Islet precursor cell (in vitro differentiated cells): ENCODE measurements around the gene SIN3A.
"Not testable (repeated sequence)": the region's sequence is repeated elsewhere in the genome, so short reads cannot be mapped to it uniquely, and the experiment has no call there.

ENCODE experiments used
- DNase-seq: peaks from one replicate; pipeline ENCODE4 v3.0.0-alpha.2; 2018

The SIN3A gene

GRCh38 chr15:75449585-75450306 is 1.7 kb downstream of the SIN3A start:
- no peak for DNase-seq

GRCh38 chr15:75448171-75448570 is 3.3 kb downstream of the SIN3A start:
- DNase-seq, result not testable (repeated sequence)

- DNase-seq, result no peak
These were observed 5.3 kb downstream of the SIN3A start for GRCh38 chr15:75446151-75446550.

- not testable (repeated sequence) for DNase-seq
These were observed 6.2 kb downstream of the SIN3A start for GRCh38 chr15:75445324-75445723.

GRCh38 chr15:75443972-75444453 is 7.5 kb downstream of the SIN3A start:
- DNase-seq, result not testable (repeated sequence)

DNA sequence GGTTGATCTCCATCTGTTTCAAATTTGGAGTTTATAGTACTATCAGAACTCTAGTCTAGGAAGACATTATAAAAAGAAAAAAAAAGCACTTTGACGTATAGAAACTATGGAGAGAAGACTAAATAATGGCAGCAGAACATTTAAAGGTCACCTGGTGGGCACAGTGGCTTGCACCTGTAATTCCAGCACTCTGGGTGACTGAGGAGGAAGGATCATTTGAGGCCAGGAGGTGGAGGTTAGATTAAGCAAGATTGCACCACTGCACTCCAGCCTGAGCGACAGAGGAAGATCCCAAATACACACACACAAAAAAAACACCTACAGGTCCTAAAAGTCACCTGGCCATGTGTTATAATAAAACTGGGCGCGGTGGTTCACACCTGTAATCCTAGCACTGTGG is 13.8 kb downstream of the SIN3A start:
- DNase-seq, result no peak

DNA sequence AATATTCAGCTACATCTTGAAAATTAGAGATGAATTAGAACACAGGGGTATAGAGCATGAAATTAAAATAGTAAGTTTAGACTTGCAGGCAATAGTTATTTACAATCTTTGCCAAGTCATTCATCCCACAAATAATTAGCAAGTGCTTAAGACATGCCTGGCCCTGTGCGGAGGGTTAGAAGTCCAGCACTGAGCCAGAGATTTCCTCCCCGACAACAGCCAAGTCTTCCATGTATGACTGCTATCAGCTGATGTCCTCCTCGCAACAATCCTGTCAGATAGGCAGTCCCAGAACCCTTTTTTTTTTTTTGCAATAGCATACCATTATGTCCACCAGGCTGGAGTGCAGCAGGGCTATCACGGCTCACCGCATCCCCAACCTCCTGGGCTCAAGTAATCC is 14.6 kb downstream of the SIN3A start:
- DNase-seq, result no peak

GRCh38 chr15:75431682-75432081 is 19.8 kb downstream of the SIN3A start:
- no peak for DNase-seq

DNA sequence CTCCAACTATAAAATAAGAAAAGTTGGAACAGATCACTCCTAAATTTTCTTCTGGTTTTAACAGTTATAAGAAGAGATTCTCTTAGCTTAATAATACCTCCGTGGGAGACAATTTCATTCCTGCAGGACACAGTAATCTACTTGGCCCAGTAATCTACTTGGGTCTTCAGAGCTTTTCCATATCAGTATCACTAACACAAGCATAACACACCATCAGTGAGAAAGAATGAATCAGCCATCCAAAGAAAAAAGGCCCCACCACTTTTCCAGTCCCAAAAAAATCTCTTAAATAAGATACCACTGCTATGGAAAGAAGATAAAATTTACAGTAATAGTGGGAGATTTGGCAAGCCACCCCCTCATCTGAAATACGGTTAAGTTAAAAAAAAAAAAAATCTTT is 20.2 kb downstream of the SIN3A start:
- no peak for DNase-seq

- no peak for DNase-seq
These were observed 21.2 kb downstream of the SIN3A start for GRCh38 chr15:75430259-75430658.

GRCh38 chr15:75428152-75428551 is 23.3 kb downstream of the SIN3A start:
- DNase-seq, result no peak

- DNase-seq, result no peak
These were observed 25.5 kb downstream of the SIN3A start for GRCh38 chr15:75425966-75426500.

- no peak for DNase-seq
These were observed 28.9 kb downstream of the SIN3A start for GRCh38 chr15:75422554-75422953.

GRCh38 chr15:75420698-75421097 is 30.8 kb downstream of the SIN3A start:
- DNase-seq, result no peak

DNA sequence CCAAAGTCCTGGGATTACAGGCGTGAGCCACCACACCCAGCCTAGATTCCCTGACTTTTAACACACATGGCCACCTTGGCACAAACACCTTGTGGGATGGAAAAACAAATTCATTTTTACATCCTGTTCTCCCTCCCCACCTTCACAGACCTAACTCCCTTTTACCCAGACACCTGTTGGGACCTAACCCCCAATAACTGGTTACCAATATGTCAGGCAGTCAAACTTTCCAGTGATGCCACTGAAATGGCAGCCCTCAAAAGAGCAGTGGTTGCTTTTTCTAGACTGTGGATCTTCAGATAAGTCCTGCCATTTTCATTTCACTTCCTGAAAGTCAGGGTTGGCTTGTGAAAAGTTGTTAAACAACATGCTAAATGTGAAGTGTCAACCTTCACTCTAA is 34.9 kb downstream of the SIN3A start:
- no peak for DNase-seq

- DNase-seq, result no peak
These were observed 41.3 kb downstream of the SIN3A start for GRCh38 chr15:75410196-75410595.

- no peak for DNase-seq
These were observed 44.4 kb downstream of the SIN3A start for GRCh38 chr15:75407083-75407482.

DNA sequence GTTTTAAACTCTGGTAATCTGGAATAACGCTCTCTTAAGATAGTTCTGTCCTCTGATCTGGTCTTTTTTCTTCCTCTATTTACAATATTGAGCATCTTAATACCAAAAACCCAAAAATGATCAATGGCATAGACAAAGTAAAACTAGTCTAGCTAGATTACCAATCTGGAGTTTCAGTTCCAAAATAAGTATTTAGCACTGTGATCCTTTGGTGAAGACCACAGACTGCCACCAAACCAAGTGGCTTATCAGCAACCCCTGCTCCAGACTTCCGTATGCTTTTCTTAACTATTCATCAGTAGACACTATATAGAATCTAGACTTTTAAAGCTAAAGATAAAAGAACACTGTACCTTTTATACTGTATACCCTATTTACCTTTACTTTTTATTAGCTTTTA is 47.6 kb downstream of the SIN3A start:
- DNase-seq, result no peak

DNA sequence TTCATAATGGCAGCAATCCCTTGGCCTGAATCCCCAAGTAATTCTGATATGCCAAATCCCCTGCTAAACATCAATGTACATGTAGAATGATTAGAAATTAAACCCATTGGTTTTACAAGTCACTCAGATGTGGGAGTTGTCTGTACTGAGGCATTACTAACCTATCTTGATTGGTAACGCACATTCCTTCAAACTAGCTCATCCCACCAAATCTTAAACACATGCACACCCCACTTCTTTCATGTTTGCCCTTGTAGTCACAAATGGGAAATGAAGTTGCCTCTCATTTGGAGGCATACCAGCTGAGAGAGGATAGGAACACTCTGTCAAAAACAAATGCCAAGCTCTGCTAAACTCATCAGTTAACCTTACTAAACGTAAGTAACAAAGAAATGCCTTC is 54.0 kb downstream of the SIN3A start:
- no peak for DNase-seq

DNA sequence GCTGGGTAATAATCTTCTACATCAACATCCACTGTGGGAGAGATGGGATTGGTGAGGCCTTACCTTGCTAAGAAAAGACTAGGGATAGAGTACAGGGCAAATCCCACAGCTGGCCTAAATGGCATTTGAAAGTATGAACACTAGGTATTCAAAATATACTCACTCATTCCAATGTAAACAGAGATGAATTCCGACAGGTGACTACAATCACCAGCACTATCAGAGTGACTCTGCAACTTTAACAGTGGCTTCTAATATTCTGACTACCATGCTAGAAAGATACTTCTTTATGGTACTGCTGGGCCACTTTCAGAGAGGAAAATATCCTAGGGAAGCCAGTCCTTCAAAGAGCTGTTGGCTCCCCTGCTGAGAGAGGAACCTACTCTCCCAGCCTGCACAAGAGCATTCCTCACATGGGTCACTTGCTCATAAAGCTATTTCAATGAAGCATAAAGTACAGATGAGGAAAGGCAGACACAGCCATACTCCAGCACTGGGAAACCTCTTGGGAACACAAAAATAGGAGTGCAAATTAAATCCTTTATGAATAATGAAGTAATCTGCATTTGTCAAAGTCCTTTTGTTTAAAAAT is 61.6 kb downstream of the SIN3A start:
- no peak for DNase-seq

- not testable (repeated sequence) for DNase-seq
These were observed 67.5 kb downstream of the SIN3A start for GRCh38 chr15:75383986-75384385.

GRCh38 chr15:75380773-75381172 is 70.7 kb downstream of the SIN3A start:
- DNase-seq, result no peak

DNA sequence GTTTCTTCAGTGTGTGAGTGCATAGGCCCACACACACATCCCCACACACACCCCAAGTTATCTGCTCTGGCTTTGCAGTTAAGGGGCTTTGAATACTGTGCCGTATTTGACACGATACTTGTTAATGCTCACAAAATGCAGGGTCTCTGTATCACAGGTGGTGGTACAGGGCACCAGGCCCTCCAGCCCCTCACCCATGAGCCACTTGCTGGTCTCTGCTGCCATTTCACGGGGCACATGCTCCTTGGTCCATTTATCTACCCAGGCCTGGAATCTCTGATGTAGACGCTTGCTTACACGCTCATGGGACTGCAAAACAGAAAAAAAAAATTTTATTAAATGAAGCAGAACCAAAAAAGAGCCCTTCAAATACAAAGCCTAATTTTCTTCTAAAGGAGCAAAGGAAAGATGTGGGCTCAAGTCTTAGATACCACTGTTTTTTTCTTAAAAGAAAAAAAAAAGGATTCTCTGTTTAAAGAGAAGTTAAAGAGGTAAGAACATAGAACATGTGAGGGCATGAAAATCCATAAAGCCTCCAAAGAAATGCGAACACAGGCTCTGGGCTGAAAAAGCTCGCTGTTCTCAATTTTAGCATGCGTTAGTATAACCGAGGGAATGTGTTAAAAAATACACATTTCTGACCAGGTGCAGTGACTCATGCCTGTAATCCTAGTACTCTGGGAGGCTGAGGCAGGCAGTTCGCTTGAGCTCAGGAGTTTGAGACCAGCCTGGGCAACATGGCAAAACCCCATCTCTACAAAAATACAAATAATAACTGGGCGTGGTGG is 79.4 kb downstream of the SIN3A start:
- no peak for DNase-seq

DNA sequence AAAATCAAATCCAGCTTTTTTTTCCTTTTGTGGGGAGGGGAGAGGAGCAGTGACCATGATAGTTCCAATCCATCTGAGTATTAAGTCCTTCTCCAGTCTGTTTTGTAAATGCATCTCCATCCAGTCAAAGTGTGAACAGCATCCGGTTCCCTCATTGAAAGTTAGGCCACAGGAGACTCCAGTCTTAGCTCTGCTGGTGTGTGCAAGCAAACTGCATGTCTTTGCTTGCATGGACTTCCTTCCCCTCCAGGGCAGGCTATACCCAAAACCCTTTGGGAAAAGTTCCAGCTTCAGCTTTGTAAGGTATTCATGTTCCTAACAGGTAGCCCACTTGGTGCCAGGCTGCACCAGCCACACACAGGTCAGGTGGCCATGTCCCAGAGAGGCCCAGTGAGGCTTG is 80.0 kb downstream of the SIN3A start:
- no peak for DNase-seq
